GM12878 (cell line): ENCODE results near the gene CUL9. TPM values are rescaled to one million over a fixed set of nuclear protein-coding genes. Genes with fewer than 3 reads are reported as not detected.

Experiments
- ATAC-seq: fragments of 200-7000 bp; cut with Tn5 transposase; 3 replicates; pipeline ENCODE4 v1.9.1; 2020; ENCODE audit warnings: mild to moderate bottlenecking, moderate library complexity
- BruUV-seq: library from RNA; stranded (reverse); fragments of 400-500 nt; replicated peaks from 2 replicates; lab custom pipeline; 2021; lab: Mats Ljungman, UMichigan
- CTCF ChIA-PET: fragments of 300-600 bp; sonication (Branson Sonifier 250); formaldehyde crosslinking; extraction: SDS; loops from one replicate; lab custom pipeline; 2021; ENCODE audit warnings: inconsistent platforms; lab: Yijun Ruan, JAX
- POLR2A ChIA-PET: fragments of 350-600 bp; formaldehyde crosslinking; extraction: SDS; loops from one replicate; lab custom pipeline; 2021; ENCODE audit warnings: inconsistent platforms; lab: Charles Lee
- RAD21 ChIA-PET: fragments of 300-600 bp; sonication (Branson Sonifier 250); formaldehyde crosslinking; loops from one replicate; lab custom pipeline; 2023; ENCODE audit warnings: antibody characterized with exemption; ENCODE audit not compliant: unreplicated experiment; lab: Charles Lee
- SMC1A ChIA-PET: fragments of 300-600 bp; sonication (Branson Sonifier 250); formaldehyde crosslinking; loops from one replicate; lab custom pipeline; 2023; ENCODE audit not compliant: unreplicated experiment, uncharacterized antibody; lab: Charles Lee
- DNase-seq: peaks from one replicate; pipeline ENCODE4 v3.0.0-alpha.2; 2011; ENCODE audit warnings: low read depth, low spot score
- FAIRE-seq: peaks from 3 replicates; lab custom pipeline; 2011; peaks lifted over from hg19 to GRCh38; lab: Jason Lieb, UNC
- H2AFZ ChIP-seq: 2 replicates; pipeline ENCODE4 v1.6.0; 2011; ENCODE audit warnings: low read depth, low read length, control low read depth; ENCODE audit not compliant: control insufficient read depth
- H3K27ac ChIP-seq: 2 replicates; pipeline ENCODE4 v1.5.1; 2011; ENCODE audit warnings: control low read depth; ENCODE audit not compliant: control insufficient read depth, insufficient read depth
- H3K27me3 ChIP-seq, 2 experiments: replicated peaks in 1 of 2; 2 replicates each; pipeline versions ENCODE4 v1.6.0 to v1.6.1; 2011; ENCODE audit warnings: low read length in 1 of 2; ENCODE audit not compliant: control insufficient read depth in 2 of 2, insufficient read depth in 2 of 2
- H3K36me3 ChIP-seq, 2 experiments: 2 replicates each; pipeline ENCODE4 v1.5.1; 2011; ENCODE audit warnings: low read length in 1 of 2; ENCODE audit not compliant: control insufficient read depth in 2 of 2, insufficient read depth in 2 of 2
- H3K4me1 ChIP-seq: 2 replicates; pipeline ENCODE4 v1.6.1; 2011; ENCODE audit warnings: mild to moderate bottlenecking, low read length, moderate library complexity, mixed read lengths; ENCODE audit not compliant: control insufficient read depth, insufficient read depth
- H3K4me2 ChIP-seq: 2 replicates; pipeline ENCODE4 v1.6.0; 2011; ENCODE audit warnings: control low read depth; ENCODE audit not compliant: control insufficient read depth, insufficient read depth
- H3K4me3 ChIP-seq: fragments of 200-600 bp; sonication (generic); 2 replicates; pipeline ENCODE4 v1.5.1; 2016
- H3K79me2 ChIP-seq: 2 replicates; pipeline ENCODE4 v1.6.0; 2011; ENCODE audit warnings: low read length; ENCODE audit not compliant: control insufficient read depth, insufficient read depth
- H3K9ac ChIP-seq: 2 replicates; pipeline ENCODE4 v1.8.0; 2011; ENCODE audit warnings: low read length, control low read depth, mixed read lengths; ENCODE audit not compliant: control insufficient read depth, insufficient read depth
- H3K9me3 ChIP-seq: replicated peaks from 3 replicates; pipeline ENCODE4 v1.5.1; 2011; ENCODE audit warnings: mild to moderate bottlenecking, low read length; ENCODE audit not compliant: control insufficient read depth, insufficient read depth
- H4K20me1 ChIP-seq: 2 replicates; pipeline ENCODE4 v1.6.0; 2011; ENCODE audit not compliant: control insufficient read depth, insufficient read depth
- BHLHE40 ChIP-seq, 2 experiments: fragments of 450-650 bp in 1 of 2; IDR thresholded peaks; 2 replicates each; pipeline ENCODE4 v1.6.1; 2011 to 2017; ENCODE audit warnings: low read depth in 2 of 2, borderline replicate concordance in 1 of 2, improper control_type of control experiment in 1 of 2, low read length in 1 of 2, mild to moderate bottlenecking in 1 of 2
- CREB1 ChIP-seq: IDR thresholded peaks from 2 replicates; pipeline ENCODE4 v1.6.1; 2012; ENCODE audit warnings: low read depth, mild to moderate bottlenecking, inconsistent platforms
- IRF4 ChIP-seq: IDR thresholded peaks from 2 replicates; pipeline ENCODE4 v1.6.1; 2011; ENCODE audit warnings: low read depth, low read length
- MTA2 ChIP-seq: fragments of 450-650 bp; IDR thresholded peaks from 2 replicates; pipeline ENCODE4 v1.6.1; 2016; ENCODE audit warnings: low read depth, mild to moderate bottlenecking, moderate library complexity
- NFYB ChIP-seq: IDR thresholded peaks from 2 replicates; pipeline ENCODE4 v1.6.1; 2011; ENCODE audit warnings: low read depth, mild to moderate bottlenecking, low read length, improper control_type of control experiment, moderate library complexity; ENCODE audit not compliant: insufficient read depth
- NR2F1 ChIP-seq: fragments of 450-650 bp; conservative IDR thresholded peaks from 2 replicates; pipeline ENCODE4 v1.6.1; 2017; ENCODE audit warnings: mild to moderate bottlenecking
- SMAD1 ChIP-seq: fragments of 450-650 bp; IDR thresholded peaks from 2 replicates; pipeline ENCODE4 v1.6.1; 2018; ENCODE audit warnings: mild to moderate bottlenecking, low read depth; ENCODE audit not compliant: partially characterized antibody
- SRF ChIP-seq, 2 experiments: IDR thresholded peaks; 2 replicates each; pipeline ENCODE4 v1.6.1; 2011; ENCODE audit warnings: low read depth in 2 of 2, low read length in 2 of 2, mild to moderate bottlenecking in 1 of 2, moderate library complexity in 1 of 2
- WGBS: methylation state at CpG from one replicate; pipeline ENCODE4 v1.1.6; 2016; ENCODE audit warnings: low lambda C conversion rate; ENCODE audit not compliant: insufficient replicate concordance, insufficient coverage; ENCODE audit errors: missing lambda C conversion rate; 5-methylcytosine and 5-hydroxymethylcytosine counted together
- in situ Hi-C: fragments of 300-500 bp; cut with MboI; formaldehyde crosslinking; loops from 9 replicates; pipeline ENCODE4 v1.14.3; 2018; ENCODE audit warnings: mixed read lengths
- intact Hi-C: fragments of 100-400 bp; cut with micrococcal nuclease; formaldehyde crosslinking; loops from one replicate; pipeline ENCODE4 v1.14.2; 2022; ENCODE audit not compliant: unreplicated experiment
- polyA plus RNA-seq, 11 experiments: library from polyadenylated mRNA; depleted of rRNA in 4 of 11; unstranded in 6 of 11; stranded (reverse) in 5 of 11; fragments of >200 nt; fragmentation: Nextera tagmentation in 4 of 11; fragmentation: Illumina TruSeq in 1 of 11; extraction: Ambion mirVana in 4 of 11; extraction: Trizol in 1 of 11; gene quantifications; 1 replicate in 1 of 11; 2 replicates in 10 of 11; pipeline versions ENCODE4 v1.2.1 to v1.2.3, GENCODE V29; 2011 to 2016; ENCODE audit warnings: inconsistent platforms in 2 of 11, missing spikeins in 2 of 11, low read depth in 1 of 11
- total RNA-seq, 4 experiments: library from RNA; depleted of rRNA in 3 of 4; stranded (reverse); fragments of >200 nt in 3 of 4; fragmentation: Illumina TruSeq in 1 of 4; extraction: Trizol in 1 of 4; gene quantifications; 2 replicates each; pipeline versions ENCODE4 v1.2.1 to v1.2.3, GENCODE V29; 2013 to 2021
- TF ChIP-seq, protein P1 (sequence below): fragments of 450-650 bp; IDR thresholded peaks from 2 replicates; pipeline ENCODE4 v1.6.1; 2018; ENCODE audit warnings: borderline replicate concordance, mild to moderate bottlenecking; ENCODE audit not compliant: partially characterized antibody
- TF ChIP-seq, protein P2 (sequence below): fragments of 450-650 bp; IDR thresholded peaks from 2 replicates; pipeline ENCODE4 v1.6.1; 2016; ENCODE audit warnings: mild to moderate bottlenecking, moderate library complexity, borderline replicate concordance
- TF ChIP-seq, protein P3 (sequence below): fragments of 450-650 bp; IDR thresholded peaks from 2 replicates; pipeline ENCODE4 v1.6.1; 2017; ENCODE audit warnings: mild to moderate bottlenecking, low read depth, inconsistent platforms; ENCODE audit not compliant: poor library complexity, severe bottlenecking

The CUL9 gene
- total and polyA plus RNA-seq, 10 of the 15 experiments (the other 5 are each of a cell fraction or from before 2014, with no cell fraction given), result 1.2 to 48.3 (median 17.2) TPM

DNA sequence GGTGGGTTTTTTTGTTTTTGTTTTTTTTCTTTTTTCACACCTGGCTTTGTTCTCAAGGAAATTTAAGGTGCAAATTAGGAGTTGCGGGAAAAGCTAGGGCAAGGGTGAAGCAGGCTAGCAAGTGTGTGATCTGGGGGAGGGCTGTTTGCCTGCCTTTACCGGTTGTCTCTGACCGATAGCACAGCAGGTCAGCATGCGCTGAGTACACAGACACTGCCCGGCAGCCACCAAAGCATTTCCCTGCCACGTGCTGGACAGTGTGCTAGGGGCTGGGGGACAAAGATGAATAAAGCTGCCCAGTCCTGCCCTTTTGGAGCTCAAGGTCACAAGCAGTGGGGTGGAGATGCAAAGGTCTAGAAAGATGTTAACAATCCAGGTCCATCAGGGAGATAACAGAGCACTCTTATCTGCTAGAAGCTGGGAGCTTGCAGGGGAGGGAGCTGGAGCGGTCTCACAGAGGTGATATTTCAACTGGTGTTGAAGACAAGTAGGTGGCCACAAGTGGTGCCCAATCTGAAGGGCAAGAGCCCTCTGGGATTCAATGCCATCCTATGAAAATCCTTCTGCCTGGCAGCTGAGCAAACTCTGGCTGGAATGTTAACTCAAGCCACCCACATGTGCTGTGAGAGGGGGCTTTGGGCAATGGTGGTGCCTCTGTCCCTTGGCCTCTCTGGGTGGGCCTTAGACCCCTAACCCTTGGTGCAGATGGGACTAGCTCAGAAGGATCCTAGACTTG, 85.8 kb downstream of the CUL9 start:
- Histone ChIP-seq H3K9ac (no peak overlapping the region), H3K27me3 (no peaks in the 10 kb centered on the region), H3K36me3 (no peaks in the 10 kb centered on the region), H3K4me3 (no peak overlapping the region), H3K4me2 (no peak overlapping the region), H3K79me2 (no peaks in the 10 kb centered on the region), H3K27ac (no peak overlapping the region), H2AFZ (no peak overlapping the region), H3K9me3 (no peaks in the 10 kb centered on the region), H3K4me1 (peaks cover 22% of the 10 kb centered on the region), H4K20me1 (no peaks in the 10 kb centered on the region)
- no peak for FAIRE-seq
- 82% methylated on average over 7 of the region's 7 CpGs for WGBS
- ChIA-PET POLR2A (interaction anchor here (0.5 to 1.6 kb wide), 3 partner anchors 55 to 102 kb away, joined by 3 to 5 read pairs (median 3); partner anchors contain the start of gene ZNF318), SMC1A (interaction anchor here (1.1 to 2.5 kb wide), 6 partner anchors 9 to 239 kb away, joined by 3 to 10 read pairs (median 6); partner anchors contain the start of gene CRIP3), CTCF (interaction anchor here (1.2 to 3.2 kb wide), 8 partner anchors 41 to 239 kb away, joined by 3 to 15 read pairs (median 4); partner anchors contain the start of gene CRIP3), RAD21 (interaction anchor here (1.0 to 1.7 kb wide), 9 partner anchors 29 to 242 kb away, joined by 3 to 6 read pairs (median 4); partner anchors contain the start of genes CRIP3 and ZNF318)
- DNase-seq, result no peak
- no peak for ATAC-seq
- intact Hi-C loops (no loop called here), in situ Hi-C loops (no loop called here)
- BruUV-seq, result no TSS peak
- TF ChIP-seq, protein P1, sequence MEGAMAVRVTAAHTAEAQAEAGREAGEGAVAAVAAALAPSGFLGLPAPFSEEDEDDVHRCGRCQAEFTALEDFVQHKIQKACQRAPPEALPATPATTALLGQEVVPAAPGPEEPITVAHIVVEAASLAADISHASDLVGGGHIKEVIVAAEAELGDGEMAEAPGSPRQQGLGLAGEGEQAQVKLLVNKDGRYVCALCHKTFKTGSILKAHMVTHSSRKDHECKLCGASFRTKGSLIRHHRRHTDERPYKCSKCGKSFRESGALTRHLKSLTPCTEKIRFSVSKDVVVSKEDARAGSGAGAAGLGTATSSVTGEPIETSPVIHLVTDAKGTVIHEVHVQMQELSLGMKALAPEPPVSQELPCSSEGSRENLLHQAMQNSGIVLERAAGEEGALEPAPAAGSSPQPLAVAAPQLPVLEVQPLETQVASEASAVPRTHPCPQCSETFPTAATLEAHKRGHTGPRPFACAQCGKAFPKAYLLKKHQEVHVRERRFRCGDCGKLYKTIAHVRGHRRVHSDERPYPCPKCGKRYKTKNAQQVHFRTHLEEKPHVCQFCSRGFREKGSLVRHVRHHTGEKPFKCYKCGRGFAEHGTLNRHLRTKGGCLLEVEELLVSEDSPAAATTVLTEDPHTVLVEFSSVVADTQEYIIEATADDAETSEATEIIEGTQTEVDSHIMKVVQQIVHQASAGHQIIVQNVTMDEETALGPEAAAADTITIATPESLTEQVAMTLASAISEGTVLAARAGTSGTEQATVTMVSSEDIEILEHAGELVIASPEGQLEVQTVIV, result peak; percentile 17
- TF ChIP-seq BHLHE40 (IDR thresholded peaks at IDR 0.05; ENCODE audit: borderline replicate concordance in 1 of 2, low read depth in 2 of 2, low read length in 1 of 2), result no peak
- TF ChIP-seq SMAD1, result peak; percentile 27
- peak; percentile 25; the same call in 1 of the 2 replicates for TF ChIP-seq MTA2
- TF ChIP-seq, protein P2, sequence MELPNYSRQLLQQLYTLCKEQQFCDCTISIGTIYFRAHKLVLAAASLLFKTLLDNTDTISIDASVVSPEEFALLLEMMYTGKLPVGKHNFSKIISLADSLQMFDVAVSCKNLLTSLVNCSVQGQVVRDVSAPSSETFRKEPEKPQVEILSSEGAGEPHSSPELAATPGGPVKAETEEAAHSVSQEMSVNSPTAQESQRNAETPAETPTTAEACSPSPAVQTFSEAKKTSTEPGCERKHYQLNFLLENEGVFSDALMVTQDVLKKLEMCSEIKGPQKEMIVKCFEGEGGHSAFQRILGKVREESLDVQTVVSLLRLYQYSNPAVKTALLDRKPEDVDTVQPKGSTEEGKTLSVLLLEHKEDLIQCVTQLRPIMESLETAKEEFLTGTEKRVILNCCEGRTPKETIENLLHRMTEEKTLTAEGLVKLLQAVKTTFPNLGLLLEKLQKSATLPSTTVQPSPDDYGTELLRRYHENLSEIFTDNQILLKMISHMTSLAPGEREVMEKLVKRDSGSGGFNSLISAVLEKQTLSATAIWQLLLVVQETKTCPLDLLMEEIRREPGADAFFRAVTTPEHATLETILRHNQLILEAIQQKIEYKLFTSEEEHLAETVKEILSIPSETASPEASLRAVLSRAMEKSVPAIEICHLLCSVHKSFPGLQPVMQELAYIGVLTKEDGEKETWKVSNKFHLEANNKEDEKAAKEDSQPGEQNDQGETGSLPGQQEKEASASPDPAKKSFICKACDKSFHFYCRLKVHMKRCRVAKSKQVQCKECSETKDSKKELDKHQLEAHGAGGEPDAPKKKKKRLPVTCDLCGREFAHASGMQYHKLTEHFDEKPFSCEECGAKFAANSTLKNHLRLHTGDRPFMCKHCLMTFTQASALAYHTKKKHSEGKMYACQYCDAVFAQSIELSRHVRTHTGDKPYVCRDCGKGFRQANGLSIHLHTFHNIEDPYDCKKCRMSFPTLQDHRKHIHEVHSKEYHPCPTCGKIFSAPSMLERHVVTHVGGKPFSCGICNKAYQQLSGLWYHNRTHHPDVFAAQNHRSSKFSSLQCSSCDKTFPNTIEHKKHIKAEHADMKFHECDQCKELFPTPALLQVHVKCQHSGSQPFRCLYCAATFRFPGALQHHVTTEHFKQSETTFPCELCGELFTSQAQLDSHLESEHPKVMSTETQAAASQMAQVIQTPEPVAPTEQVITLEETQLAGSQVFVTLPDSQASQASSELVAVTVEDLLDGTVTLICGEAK, result no peak
- TF ChIP-seq NFYB, result no peak
- no peak for TF ChIP-seq CREB1
- no peak for TF ChIP-seq NR2F1
- TF ChIP-seq IRF4, result no peak
- TF ChIP-seq, protein P3, sequence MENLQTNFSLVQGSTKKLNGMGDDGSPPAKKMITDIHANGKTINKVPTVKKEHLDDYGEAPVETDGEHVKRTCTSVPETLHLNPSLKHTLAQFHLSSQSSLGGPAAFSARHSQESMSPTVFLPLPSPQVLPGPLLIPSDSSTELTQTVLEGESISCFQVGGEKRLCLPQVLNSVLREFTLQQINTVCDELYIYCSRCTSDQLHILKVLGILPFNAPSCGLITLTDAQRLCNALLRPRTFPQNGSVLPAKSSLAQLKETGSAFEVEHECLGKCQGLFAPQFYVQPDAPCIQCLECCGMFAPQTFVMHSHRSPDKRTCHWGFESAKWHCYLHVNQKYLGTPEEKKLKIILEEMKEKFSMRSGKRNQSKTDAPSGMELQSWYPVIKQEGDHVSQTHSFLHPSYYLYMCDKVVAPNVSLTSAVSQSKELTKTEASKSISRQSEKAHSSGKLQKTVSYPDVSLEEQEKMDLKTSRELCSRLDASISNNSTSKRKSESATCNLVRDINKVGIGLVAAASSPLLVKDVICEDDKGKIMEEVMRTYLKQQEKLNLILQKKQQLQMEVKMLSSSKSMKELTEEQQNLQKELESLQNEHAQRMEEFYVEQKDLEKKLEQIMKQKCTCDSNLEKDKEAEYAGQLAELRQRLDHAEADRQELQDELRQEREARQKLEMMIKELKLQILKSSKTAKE, result no peak
- no peak for TF ChIP-seq SRF (IDR thresholded peaks at IDR 0.05; ENCODE audit: low read depth in 2 of 2, low read length in 2 of 2)
